Jurkat, Clone E6-1 (cell line): Measurements from ENCODE around the gene DUXB.
A peak's percentile ranks its signal among the peaks of the same experiment; 100 is the strongest.

Source experiments
- DNase-seq: peaks from one replicate; pipeline ENCODE4 v3.0.0-alpha.2; 2011; ENCODE audit warnings: low read depth, low spot score
- H3K4me3 ChIP-seq: 2 replicates; pipeline ENCODE4 v1.5.1; 2011; ENCODE audit warnings: mild to moderate bottlenecking, low read length, control low read depth, moderate library complexity

The DUXB gene

GRCh38 chr16:75676909-75677308, 24.4 kb downstream of the DUXB start, which contains the start of gene CPHXL2:
CPHXL2 (minus strand) TSS chr16:75677009; CDS start chr16:75676999, 10 bp downstream.
- no peak for DNase-seq
- no peak within 1 kb of the TSS for H3K4me3 ChIP-seq

GRCh38 chr16:75667503-75667902, 33.8 kb downstream of the DUXB start:
- H3K4me3 ChIP-seq = no peak overlapping the region
- no peak for DNase-seq

- DNase-seq = no peak
- no peak overlapping the region for H3K4me3 ChIP-seq
These were observed 40.4 kb downstream of the DUXB start for GRCh38 chr16:75660726-75661302.

- no peak overlapping the region for H3K4me3 ChIP-seq
These were observed 40.9 kb downstream of the DUXB start for GRCh38 chr16:75660321-75660720.

GRCh38 chr16:75658175-75658574, 43.1 kb downstream of the DUXB start:
- no peak for DNase-seq
- H3K4me3 ChIP-seq = no peak overlapping the region

More at GRCh38 chr16:75660321-75660720, 40.9 kb downstream of the DUXB start:
- no peak for DNase-seq

GRCh38 chr16:75653922-75654321, 47.3 kb downstream of the DUXB start:
- DNase-seq = no peak
- H3K4me3 ChIP-seq = no peak overlapping the region

GRCh38 chr16:75648265-75649076, 52.8 kb downstream of the DUXB start:
- peak overlapping the region; percentile 62 for H3K4me3 ChIP-seq
- DNase-seq = peak; percentile 74

GRCh38 chr16:75647492-75648264, 53.6 kb downstream of the DUXB start, which contains the start of the genes KARS1 and TERF2IP:
KARS1 (minus strand) TSS chr16:75647665; CDS start chr16:75647639, 26 bp downstream.
TERF2IP (plus strand) TSS chr16:75647773; CDS start chr16:75647883, 110 bp downstream.
- peak within 1 kb of the TSS; percentile 62 for H3K4me3 ChIP-seq
- DNase-seq = peak; percentile 93

GRCh38 chr16:75647112-75647491, 54.2 kb downstream of the DUXB start:
- no peak for DNase-seq
- H3K4me3 ChIP-seq = peak overlapping the region; percentile 62

GRCh38 chr16:75644240-75645012, 56.8 kb downstream of the DUXB start:
- peak overlapping the region; percentile 16 for H3K4me3 ChIP-seq
- DNase-seq = no peak
